H54 (cell line): ENCODE measurements around the gene FUOM.

Source experiments
- DNase-seq: peaks from one replicate; pipeline ENCODE4 v3.0.0; 2011; ENCODE audit warnings: low spot score, mixed read lengths; ENCODE audit not compliant: insufficient read length
- FAIRE-seq: peaks from 3 replicates; lab custom pipeline; 2011; peaks lifted over from hg19 to GRCh38; lab: Jason Lieb, UNC
- POLR2A ChIP-seq: IDR thresholded peaks from 2 replicates; pipeline ENCODE4 v1.6.1; 2011; ENCODE audit warnings: low read depth, mild to moderate bottlenecking, low read length

FUOM gene

GRCh38 chr10:133343558-133343957 lies 14.3 kb downstream of the FUOM start:
- DNase-seq, result no peak
- FAIRE-seq, result no peak
- TF ChIP-seq POLR2A, result no peak

GRCh38 chr10:133342942-133343341 lies 14.9 kb downstream of the FUOM start:
- DNase-seq (no peak), FAIRE-seq (no peak)
- TF ChIP-seq POLR2A, result no peak

- no peak for TF ChIP-seq POLR2A
- FAIRE-seq (no peak), DNase-seq (no peak)
These were observed 15.8 kb downstream of the FUOM start for GRCh38 chr10:133341983-133342382.

GRCh38 chr10:133339708-133340380 lies 18.0 kb downstream of the FUOM start:
- DNase-seq, result no peak
- FAIRE-seq, result no peak
- no peak for TF ChIP-seq POLR2A

GRCh38 chr10:133338080-133339071 lies 19.4 kb downstream of the FUOM start:
- TF ChIP-seq POLR2A, result no peak
- FAIRE-seq (no peak), DNase-seq (no peak)

GRCh38 chr10:133337370-133337725 lies 20.5 kb downstream of the FUOM start:
- no peak for TF ChIP-seq POLR2A
- DNase-seq (no peak), FAIRE-seq (no peak)

GRCh38 chr10:133336577-133337369 lies 21.0 kb downstream of the FUOM start, which contains the start of gene CALY:
Gene CALY, minus strand, starts transcription at chr10:133336896. Its CDS starts 7,907 bp downstream, at chr10:133328989.
- TF ChIP-seq POLR2A, result no peak
- no peak for FAIRE-seq
- no peak for DNase-seq

- TF ChIP-seq POLR2A, result no peak
- FAIRE-seq (no peak), DNase-seq (no peak)
These were observed 21.7 kb downstream of the FUOM start for GRCh38 chr10:133336118-133336576.

GRCh38 chr10:133335246-133336117 lies 22.3 kb downstream of the FUOM start:
- no peak for TF ChIP-seq POLR2A
- FAIRE-seq, result no peak
- no peak for DNase-seq

- DNase-seq, result no peak
- TF ChIP-seq POLR2A, result no peak
These were observed 23.1 kb downstream of the FUOM start for GRCh38 chr10:133334503-133335245.

GRCh38 chr10:133332936-133333699 lies 24.7 kb downstream of the FUOM start:
- no peak for TF ChIP-seq POLR2A
- no peak for FAIRE-seq
- DNase-seq, result no peak

More at GRCh38 chr10:133334503-133335245, 23.1 kb downstream of the FUOM start:
- FAIRE-seq, result no peak
